HG03457 (cell line): Measurements from ENCODE around the gene PSME3.

Source experiments
- ATAC-seq: cut with Tn5 transposase; IDR thresholded peaks from one replicate; pipeline ENCODE4 v1.9.1; 2021; ENCODE audit warnings: moderate number of reproducible peaks; ENCODE audit not compliant: unreplicated experiment

Gene PSME3, protein sequence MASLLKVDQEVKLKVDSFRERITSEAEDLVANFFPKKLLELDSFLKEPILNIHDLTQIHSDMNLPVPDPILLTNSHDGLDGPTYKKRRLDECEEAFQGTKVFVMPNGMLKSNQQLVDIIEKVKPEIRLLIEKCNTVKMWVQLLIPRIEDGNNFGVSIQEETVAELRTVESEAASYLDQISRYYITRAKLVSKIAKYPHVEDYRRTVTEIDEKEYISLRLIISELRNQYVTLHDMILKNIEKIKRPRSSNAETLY

GRCh38 chr17:42832934-42833766, at the start of gene PSME3:
PSME3 (plus strand) TSS chr17:42833397; CDS start chr17:42833632, 235 bp downstream.
- ATAC-seq, result peak; percentile 54

GRCh38 chr17:42783791-42784138, 49.4 kb upstream of the PSME3 start:
- ATAC-seq, result no peak

- no peak for ATAC-seq
Observed at GRCh38 chr17:42784409-42784808, 48.8 kb upstream of the PSME3 start.

DNA sequence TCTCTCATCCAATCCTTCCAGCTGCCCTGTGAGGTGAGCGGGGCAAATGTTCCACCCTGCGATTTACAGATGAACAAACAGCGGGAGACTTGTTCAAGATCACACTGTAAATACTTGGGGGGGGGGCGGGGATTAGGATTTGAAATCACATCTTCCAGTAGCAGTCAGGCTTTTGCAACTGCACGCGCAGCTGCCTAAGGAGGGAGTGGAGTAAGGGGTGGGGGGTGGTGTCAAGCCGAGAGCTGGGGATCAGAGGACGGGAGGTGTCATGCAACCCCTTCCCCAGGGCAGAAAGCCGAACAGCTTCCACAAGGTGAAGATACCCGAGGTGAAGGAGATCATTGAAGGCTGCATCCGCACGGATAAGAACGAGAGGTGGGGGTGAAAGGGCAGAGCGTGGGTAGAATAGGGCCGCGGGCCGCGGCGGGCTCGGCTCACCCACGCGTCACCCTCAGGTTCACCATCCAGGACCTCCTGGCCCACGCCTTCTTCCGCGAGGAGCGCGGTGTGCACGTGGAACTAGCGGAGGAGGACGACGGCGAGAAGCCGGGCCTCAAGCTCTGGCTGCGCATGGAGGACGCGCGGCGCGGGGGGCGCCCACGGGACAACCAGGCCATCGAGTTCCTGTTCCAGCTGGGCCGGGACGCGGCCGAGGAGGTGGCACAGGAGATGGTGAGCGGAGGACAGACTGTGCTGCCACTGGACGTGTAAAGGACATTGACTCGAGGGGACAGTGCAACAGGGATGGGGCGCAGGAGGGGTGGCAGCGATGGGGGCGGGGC, 48.2 kb upstream of the PSME3 start:
- ATAC-seq, result no peak

DNA sequence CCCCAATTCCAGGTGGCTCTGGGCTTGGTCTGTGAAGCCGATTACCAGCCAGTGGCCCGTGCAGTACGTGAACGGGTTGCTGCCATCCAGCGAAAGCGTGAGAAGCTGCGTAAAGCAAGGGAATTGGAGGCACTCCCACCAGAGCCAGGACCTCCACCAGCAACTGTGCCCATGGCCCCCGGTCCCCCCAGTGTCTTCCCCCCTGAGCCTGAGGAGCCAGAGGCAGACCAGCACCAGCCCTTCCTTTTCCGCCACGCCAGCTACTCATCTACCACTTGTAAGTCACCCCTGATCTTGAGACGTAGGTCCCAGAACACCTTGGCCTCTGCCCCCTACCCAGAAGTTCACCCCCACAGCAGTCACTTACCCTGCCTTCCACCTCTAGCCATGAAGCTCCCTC, 45.9 kb upstream of the PSME3 start:
- no peak for ATAC-seq

DNA sequence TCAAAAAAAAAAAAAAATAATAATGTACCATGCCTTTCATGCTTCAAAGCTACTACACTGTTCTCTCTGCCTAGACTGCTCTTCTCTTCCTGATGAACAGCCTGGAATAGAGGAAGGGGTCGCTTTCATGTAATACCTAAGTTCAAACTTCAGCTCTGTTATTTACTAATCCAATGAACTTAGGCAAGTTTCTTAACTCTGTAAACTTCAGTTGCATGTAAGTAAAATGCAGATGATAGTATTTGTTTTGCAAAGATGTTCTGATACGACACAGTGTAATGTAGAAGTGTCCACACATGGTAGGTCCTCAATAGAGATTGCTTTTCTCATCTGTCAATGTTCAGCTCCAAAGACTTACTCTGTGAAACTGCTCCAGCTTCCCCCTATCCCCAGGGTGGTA, 41.2 kb upstream of the PSME3 start:
- no peak for ATAC-seq

DNA sequence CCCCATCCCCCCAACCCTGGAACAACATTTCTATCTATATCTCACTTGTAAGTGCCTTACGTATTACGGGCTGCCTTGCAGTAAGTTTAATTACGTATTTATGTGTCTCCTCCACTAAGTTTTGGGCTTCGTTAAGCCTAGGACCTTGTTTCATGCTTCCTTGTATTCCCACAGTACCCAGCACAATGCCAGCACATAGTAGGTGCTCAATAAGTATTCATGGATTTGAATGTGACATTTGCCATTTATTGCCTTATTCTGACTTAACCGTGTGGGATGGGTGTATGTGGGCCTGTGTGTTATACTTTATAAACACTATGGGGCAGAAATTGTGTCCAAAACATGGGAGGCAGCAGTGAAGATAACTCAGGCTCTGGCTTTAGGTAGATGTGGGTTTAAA, 40.7 kb upstream of the PSME3 start:
- no peak for ATAC-seq

DNA sequence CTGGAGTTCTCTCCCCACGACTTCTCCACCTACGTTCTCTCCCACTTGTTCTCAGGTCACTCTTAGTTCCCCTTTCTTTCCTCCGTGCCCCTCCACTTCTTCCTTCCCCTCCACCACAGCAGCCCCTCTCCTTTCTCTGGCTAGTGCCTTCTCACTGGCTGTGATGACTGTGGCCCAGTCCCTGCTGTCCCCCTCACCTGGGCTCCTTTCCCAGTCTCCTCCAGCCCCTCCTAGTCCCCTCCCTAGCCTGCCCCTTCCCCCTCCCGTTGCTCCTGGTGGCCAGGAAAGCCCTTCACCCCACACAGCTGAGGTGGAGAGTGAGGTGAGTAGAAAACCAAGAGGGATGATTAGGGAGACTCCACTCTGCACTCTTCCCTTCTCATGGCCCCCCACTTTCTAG, 38.1 kb upstream of the PSME3 start:
- no peak for ATAC-seq

DNA sequence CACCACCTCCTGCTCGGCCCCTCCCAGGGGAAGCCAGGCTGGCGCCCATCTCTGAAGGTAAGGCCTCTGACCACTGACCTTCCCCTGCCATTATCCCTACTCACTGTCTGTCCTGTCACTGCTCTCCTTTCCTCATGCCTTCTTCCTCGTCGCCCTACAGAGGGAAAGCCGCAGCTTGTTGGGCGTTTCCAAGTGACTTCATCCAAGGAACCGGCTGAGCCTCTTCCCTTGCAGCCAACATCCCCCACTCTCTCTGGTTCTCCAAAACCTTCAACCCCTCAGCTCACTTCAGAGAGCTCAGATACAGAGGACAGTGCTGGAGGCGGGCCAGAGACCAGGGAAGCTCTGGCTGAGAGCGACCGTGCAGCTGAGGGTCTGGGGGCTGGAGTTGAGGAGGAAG, 37.7 kb upstream of the PSME3 start:
- ATAC-seq, result no peak

DNA sequence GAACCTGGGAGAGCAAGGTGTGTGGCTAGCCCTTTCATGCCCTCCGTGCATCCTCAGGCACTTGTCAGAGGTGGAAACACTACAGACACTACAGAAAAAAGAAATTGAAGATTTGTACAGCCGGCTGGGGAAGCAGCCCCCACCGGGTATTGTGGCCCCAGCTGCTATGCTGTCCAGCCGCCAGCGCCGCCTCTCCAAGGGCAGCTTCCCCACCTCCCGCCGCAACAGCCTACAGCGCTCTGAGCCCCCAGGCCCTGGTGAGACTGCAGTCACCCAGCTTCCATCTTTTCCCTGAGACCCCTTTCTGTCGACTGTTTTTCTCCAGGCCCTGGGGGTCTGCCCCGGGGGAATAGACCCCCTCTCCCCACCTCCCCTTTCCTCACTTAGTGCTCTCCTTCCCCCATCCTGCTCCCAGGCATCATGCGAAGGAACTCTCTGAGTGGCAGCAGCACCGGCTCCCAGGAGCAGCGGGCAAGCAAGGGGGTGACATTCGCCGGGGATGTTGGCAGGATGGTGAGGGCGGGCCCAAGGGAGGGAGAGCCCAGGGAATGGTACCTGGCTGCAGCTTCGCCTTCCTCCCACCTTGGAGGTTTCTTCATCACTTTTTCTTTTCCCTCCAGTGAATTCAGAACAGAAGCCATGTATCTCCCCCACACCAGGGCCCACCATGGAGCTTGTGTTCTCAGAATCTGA, 37.0 kb upstream of the PSME3 start:
- ATAC-seq, result no peak

GRCh38 chr17:42797067-42798007, 35.9 kb upstream of the PSME3 start:
- no peak for ATAC-seq

- ATAC-seq, result no peak
Observed at GRCh38 chr17:42798011-42798382, 35.2 kb upstream of the PSME3 start.

- no peak for ATAC-seq
Observed at GRCh38 chr17:42798383-42799380, 34.5 kb upstream of the PSME3 start, which contains the start of the genes CNTD1 and COA3. CNTD1 (plus strand) TSS chr17:42798861; CDS start chr17:42799068, 207 bp downstream. COA3 (minus strand) TSS chr17:42798704; CDS start chr17:42798681, 23 bp downstream.

DNA sequence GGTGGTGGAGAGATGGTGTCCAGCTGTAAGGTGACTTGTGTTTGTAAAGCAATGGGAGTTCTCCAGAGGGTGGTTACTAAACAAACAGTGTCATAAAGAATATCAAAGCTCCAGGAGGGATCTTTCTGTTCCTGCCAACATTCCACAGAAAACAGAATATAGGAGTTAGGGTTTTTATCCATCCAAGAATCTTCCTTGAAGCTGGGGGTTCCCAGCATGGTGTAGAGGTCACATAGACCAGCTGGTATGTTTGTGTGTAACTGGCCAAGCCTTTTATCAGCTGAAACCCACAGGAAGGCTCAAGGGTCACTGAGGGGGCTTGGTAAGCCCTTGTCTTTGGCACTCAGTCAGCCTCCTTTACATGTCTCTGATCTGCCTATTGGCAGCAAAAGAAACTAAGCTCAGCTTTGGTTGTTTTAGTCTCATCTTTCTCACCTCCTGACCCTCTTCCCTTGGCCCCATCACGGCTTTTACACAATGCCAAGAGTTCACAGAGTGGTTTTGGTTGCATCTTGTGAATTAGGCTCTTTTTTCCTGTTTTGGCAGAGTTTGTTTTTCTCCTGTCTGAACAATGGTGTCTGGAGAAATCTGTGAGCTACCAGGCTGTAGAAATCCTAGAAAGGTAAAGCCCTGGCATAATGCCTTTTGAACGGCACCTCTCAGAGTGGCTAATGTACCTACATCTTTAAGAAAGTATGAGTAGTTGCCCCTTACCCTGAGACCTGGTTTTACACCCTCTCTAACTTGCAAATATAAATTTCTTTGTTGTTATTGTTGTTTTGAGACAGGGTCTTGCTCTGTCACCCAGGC, 29.9 kb upstream of the PSME3 start:
- no peak for ATAC-seq

- ATAC-seq, result no peak
Observed at GRCh38 chr17:42804918-42805367, 28.3 kb upstream of the PSME3 start.

DNA sequence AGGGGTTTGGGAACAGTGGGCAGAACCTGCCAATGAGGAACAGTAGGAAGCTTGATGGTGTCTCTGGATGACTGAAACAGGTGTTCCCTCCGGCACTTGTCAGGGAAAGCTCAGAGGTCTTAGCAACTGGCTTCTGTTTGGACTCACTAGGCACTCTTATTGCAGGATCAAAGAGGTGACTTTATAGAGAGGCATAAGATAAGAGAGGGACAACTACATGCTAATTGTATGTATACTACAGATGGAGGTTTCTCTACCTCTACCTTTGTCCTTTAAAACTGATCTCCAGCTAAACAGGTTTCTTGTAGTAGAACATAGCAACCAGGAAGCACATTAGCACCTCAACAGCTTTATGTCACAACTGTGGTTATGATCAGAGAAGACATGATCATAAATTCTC, 26.9 kb upstream of the PSME3 start:
- ATAC-seq, result no peak

DNA sequence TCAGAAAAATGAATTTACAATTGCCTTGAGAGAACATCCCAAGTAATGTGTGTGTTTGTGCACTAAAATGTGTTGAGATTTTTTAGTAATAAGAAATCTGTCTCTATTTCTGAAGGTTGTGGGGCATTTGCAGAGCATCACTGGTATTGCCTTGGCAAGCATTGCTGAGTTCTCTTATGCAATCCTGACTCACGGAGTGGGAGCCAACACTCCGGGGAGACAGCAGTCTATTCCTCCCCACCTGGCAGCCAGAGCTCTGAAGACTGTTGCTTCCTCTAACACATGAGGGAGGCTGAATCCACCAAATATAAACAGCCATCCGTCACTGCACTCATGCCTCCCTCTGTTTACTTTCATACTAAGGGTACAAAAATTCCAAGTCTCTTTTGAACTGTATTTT, 23.9 kb upstream of the PSME3 start:
- ATAC-seq, result no peak
